ENCODE results near the gene TGM6. TPM values are rescaled to one million over a fixed set of nuclear protein-coding genes. Genes with fewer than 3 reads are reported as not detected.
A peak's percentile ranks its signal among the peaks of the same experiment; 100 is the strongest.

Gene TGM6
- total RNA-seq (2014; rRNA removed; shearing (Covaris generic)), result not detected in 2 replicates

GRCh38 chr20:2380601-2381000 is at the start of gene TGM6:
TSS of gene TGM6 (plus strand) at chr20:2380901. CDS start at chr20:2380969, 68 bp downstream.
- H3K4me3 ChIP-seq (ENCODE audit: insufficient read depth, low read depth, low read length), result no peak within 1 kb of the TSS
- no peaks in the 10 kb centered on the region for H3K36me3 ChIP-seq (replicated peaks; ENCODE audit: control insufficient read depth, insufficient read depth, low read length)
- no peak for DNase-seq
- H3K27me3 ChIP-seq (ENCODE audit: control insufficient read depth, insufficient read depth, low read length), result no peaks in the 10 kb centered on the region

GRCh38 chr20:2331106-2331505 is 49.6 kb upstream of the TGM6 start:
- H3K4me3 ChIP-seq (ENCODE audit: insufficient read depth, low read depth, low read length), result no peak overlapping the region
- no peak for DNase-seq
- H3K27me3 ChIP-seq (ENCODE audit: control insufficient read depth, insufficient read depth, low read length), result no peaks in the 10 kb centered on the region
- H3K36me3 ChIP-seq (replicated peaks; ENCODE audit: control insufficient read depth, insufficient read depth, low read length), result no peaks in the 10 kb centered on the region

GRCh38 chr20:2331901-2332565 is 48.7 kb upstream of the TGM6 start:
- H3K4me3 ChIP-seq (ENCODE audit: insufficient read depth, low read depth, low read length), result no peak overlapping the region
- H3K36me3 ChIP-seq (replicated peaks; ENCODE audit: control insufficient read depth, insufficient read depth, low read length), result no peaks in the 10 kb centered on the region
- no peak for DNase-seq
- H3K27me3 ChIP-seq (ENCODE audit: control insufficient read depth, insufficient read depth, low read length), result no peaks in the 10 kb centered on the region

GRCh38 chr20:2332711-2333110 is 48.0 kb upstream of the TGM6 start:
- no peak for DNase-seq
- Histone ChIP-seq H3K4me3 (ENCODE audit: insufficient read depth, low read depth, low read length) (no peak overlapping the region), H3K27me3 (ENCODE audit: control insufficient read depth, insufficient read depth, low read length) (no peaks in the 10 kb centered on the region), H3K36me3 (replicated peaks; ENCODE audit: control insufficient read depth, insufficient read depth, low read length) (no peaks in the 10 kb centered on the region)

- H3K36me3 ChIP-seq (replicated peaks; ENCODE audit: control insufficient read depth, insufficient read depth, low read length), result no peaks in the 10 kb centered on the region
- no peak for DNase-seq
- H3K27me3 ChIP-seq (ENCODE audit: control insufficient read depth, insufficient read depth, low read length), result no peaks in the 10 kb centered on the region
- no peak overlapping the region for H3K4me3 ChIP-seq (ENCODE audit: insufficient read depth, low read depth, low read length)
Measured at GRCh38 chr20:2333821-2334220, 46.9 kb upstream of the TGM6 start.

GRCh38 chr20:2335096-2335870 is 45.4 kb upstream of the TGM6 start:
- no peak overlapping the region for H3K4me3 ChIP-seq (ENCODE audit: insufficient read depth, low read depth, low read length)
- no peak for DNase-seq
- no peaks in the 10 kb centered on the region for H3K27me3 ChIP-seq (ENCODE audit: control insufficient read depth, insufficient read depth, low read length)
- H3K36me3 ChIP-seq (replicated peaks; ENCODE audit: control insufficient read depth, insufficient read depth, low read length), result no peaks in the 10 kb centered on the region

GRCh38 chr20:2336471-2336870 is 44.2 kb upstream of the TGM6 start:
- H3K4me3 ChIP-seq (ENCODE audit: insufficient read depth, low read depth, low read length), result no peak overlapping the region
- no peak for DNase-seq
- no peaks in the 10 kb centered on the region for H3K36me3 ChIP-seq (replicated peaks; ENCODE audit: control insufficient read depth, insufficient read depth, low read length)
- no peaks in the 10 kb centered on the region for H3K27me3 ChIP-seq (ENCODE audit: control insufficient read depth, insufficient read depth, low read length)

- Histone ChIP-seq H3K36me3 (replicated peaks; ENCODE audit: control insufficient read depth, insufficient read depth, low read length) (no peaks in the 10 kb centered on the region), H3K4me3 (ENCODE audit: insufficient read depth, low read depth, low read length) (no peak overlapping the region), H3K27me3 (ENCODE audit: control insufficient read depth, insufficient read depth, low read length) (no peaks in the 10 kb centered on the region)
- no peak for DNase-seq
Measured at GRCh38 chr20:2337142-2337541, 43.6 kb upstream of the TGM6 start.

GRCh38 chr20:2338411-2339066 is 42.2 kb upstream of the TGM6 start:
- Histone ChIP-seq H3K4me3 (ENCODE audit: insufficient read depth, low read depth, low read length) (no peak overlapping the region), H3K27me3 (ENCODE audit: control insufficient read depth, insufficient read depth, low read length) (no peaks in the 10 kb centered on the region), H3K36me3 (replicated peaks; ENCODE audit: control insufficient read depth, insufficient read depth, low read length) (no peaks in the 10 kb centered on the region)
- DNase-seq, result no peak

GRCh38 chr20:2340136-2340535 is 40.6 kb upstream of the TGM6 start:
- Histone ChIP-seq H3K36me3 (replicated peaks; ENCODE audit: control insufficient read depth, insufficient read depth, low read length) (no peaks in the 10 kb centered on the region), H3K4me3 (ENCODE audit: insufficient read depth, low read depth, low read length) (no peak overlapping the region), H3K27me3 (ENCODE audit: control insufficient read depth, insufficient read depth, low read length) (no peaks in the 10 kb centered on the region)
- peak; percentile 67 for DNase-seq

- Histone ChIP-seq H3K27me3 (ENCODE audit: control insufficient read depth, insufficient read depth, low read length) (no peaks in the 10 kb centered on the region), H3K4me3 (ENCODE audit: insufficient read depth, low read depth, low read length) (no peak overlapping the region), H3K36me3 (replicated peaks; ENCODE audit: control insufficient read depth, insufficient read depth, low read length) (no peaks in the 10 kb centered on the region)
- no peak for DNase-seq
Measured at GRCh38 chr20:2340823-2341222, 39.9 kb upstream of the TGM6 start.

- DNase-seq, result no peak
- Histone ChIP-seq H3K4me3 (ENCODE audit: insufficient read depth, low read depth, low read length) (no peak overlapping the region), H3K36me3 (replicated peaks; ENCODE audit: control insufficient read depth, insufficient read depth, low read length) (no peaks in the 10 kb centered on the region), H3K27me3 (ENCODE audit: control insufficient read depth, insufficient read depth, low read length) (no peaks in the 10 kb centered on the region)
Measured at GRCh38 chr20:2341336-2341735, 39.4 kb upstream of the TGM6 start.

- H3K4me3 ChIP-seq (ENCODE audit: insufficient read depth, low read depth, low read length), result no peak overlapping the region
- no peaks in the 10 kb centered on the region for H3K36me3 ChIP-seq (replicated peaks; ENCODE audit: control insufficient read depth, insufficient read depth, low read length)
- no peak for DNase-seq
- H3K27me3 ChIP-seq (ENCODE audit: control insufficient read depth, insufficient read depth, low read length), result no peaks in the 10 kb centered on the region
Measured at GRCh38 chr20:2342243-2342642, 38.5 kb upstream of the TGM6 start.

- DNase-seq, result no peak
- Histone ChIP-seq H3K36me3 (replicated peaks; ENCODE audit: control insufficient read depth, insufficient read depth, low read length) (no peaks in the 10 kb centered on the region), H3K27me3 (ENCODE audit: control insufficient read depth, insufficient read depth, low read length) (no peaks in the 10 kb centered on the region), H3K4me3 (ENCODE audit: insufficient read depth, low read depth, low read length) (no peak overlapping the region)
Measured at GRCh38 chr20:2346188-2346587, 34.5 kb upstream of the TGM6 start.

GRCh38 chr20:2348336-2348735 is 32.4 kb upstream of the TGM6 start:
- no peaks in the 10 kb centered on the region for H3K27me3 ChIP-seq (ENCODE audit: control insufficient read depth, insufficient read depth, low read length)
- H3K4me3 ChIP-seq (ENCODE audit: insufficient read depth, low read depth, low read length), result no peak overlapping the region

More at GRCh38 chr20:2348336-2348735, 32.4 kb upstream of the TGM6 start:
- DNase-seq, result no peak
- no peaks in the 10 kb centered on the region for H3K36me3 ChIP-seq (replicated peaks; ENCODE audit: control insufficient read depth, insufficient read depth, low read length)
